SK-N-SH (cell line): ENCODE measurements around the gene UBXN10. TPM values are rescaled to one million over a fixed set of nuclear protein-coding genes. Genes with fewer than 3 reads are reported as not detected.

Experiments used
- CTCF ChIA-PET: fragments of 300-600, 350-600 bp; formaldehyde crosslinking; extraction: SDS; loops from one replicate; lab custom pipeline; 2021; lab: Yijun Ruan, JAX
- POLR2A ChIA-PET: fragments of 350-600 bp; sonication (Branson Sonifier 250); formaldehyde crosslinking; extraction: SDS; loops from one replicate; lab custom pipeline; 2020; ENCODE audit warnings: antibody characterized with exemption, inconsistent platforms; lab: Yijun Ruan, JAX
- DNase-seq: peaks from one replicate; pipeline ENCODE4 v3.0.0; 2012
- H2AFZ ChIP-seq: fragments of 200-600 bp; sonication (generic); 2 replicates; pipeline ENCODE4 v1.8.1; 2016; ENCODE audit warnings: antibody characterized with exemption, mild to moderate bottlenecking, low read depth
- H3F3A ChIP-seq: fragments of 200-600 bp; sonication (generic); replicated peaks from 2 replicates; pipeline ENCODE3; 2016; ENCODE audit warnings: antibody characterized with exemption, mild to moderate bottlenecking; ENCODE audit not compliant: insufficient read depth
- H3K27ac ChIP-seq, 2 experiments: fragments of 200-500 bp in 1 of 2; fragments of 200-600 bp in 1 of 2; sonication (Bioruptor generic) in 1 of 2; sonication (generic), shearing (Covaris generic) in 1 of 2; 2 replicates each; pipeline versions ENCODE4 v1.5.1 to v1.6.1; 2014 to 2016; ENCODE audit warnings: low read depth in 2 of 2, inconsistent platforms in 1 of 2, low read length in 1 of 2, mild to moderate bottlenecking in 1 of 2, mixed read lengths in 1 of 2
- H3K27me3 ChIP-seq: fragments of 200-600 bp; sonication (generic), shearing (Covaris generic); 2 replicates; pipeline ENCODE4 v1.6.1; 2016; ENCODE audit warnings: mixed run types; ENCODE audit not compliant: insufficient read depth
- H3K36me3 ChIP-seq, 2 experiments: fragments of 200-500 bp in 1 of 2; fragments of 200-600 bp in 1 of 2; sonication (Bioruptor generic) in 1 of 2; sonication (generic) in 1 of 2; replicated peaks in 1 of 2; 2 replicates each; pipeline versions ENCODE3 to v1.5.1; 2014 to 2016; ENCODE audit warnings: low read length in 1 of 2, mild to moderate bottlenecking in 1 of 2; ENCODE audit not compliant: insufficient read depth in 2 of 2, control insufficient read depth in 1 of 2
- H3K4me1 ChIP-seq, 2 experiments: fragments of 200-500 bp in 1 of 2; fragments of 200-600 bp in 1 of 2; sonication (Bioruptor generic) in 1 of 2; sonication (generic), shearing (Covaris generic) in 1 of 2; 2 replicates each; pipeline versions ENCODE4 v1.5.1 to v1.6.1; 2014 to 2016; ENCODE audit warnings: low read depth in 1 of 2, low read length in 1 of 2, mixed run types in 1 of 2; ENCODE audit not compliant: insufficient read depth in 2 of 2, control insufficient read depth in 1 of 2
- H3K4me2 ChIP-seq: fragments of 200-600 bp; sonication (generic), shearing (Covaris generic); 2 replicates; pipeline ENCODE4 v1.6.1; 2017; ENCODE audit warnings: mixed run types
- H3K4me3 ChIP-seq, 2 experiments: fragments of 200-500 bp in 1 of 2; fragments of 200-600 bp in 1 of 2; sonication (Bioruptor generic) in 1 of 2; sonication (generic), shearing (Covaris generic) in 1 of 2; 2 replicates each; pipeline versions ENCODE4 v1.5.1 to v1.8.1; 2014 to 2016; ENCODE audit warnings: low read depth in 2 of 2, inconsistent platforms in 1 of 2, low read length in 1 of 2, mild to moderate bottlenecking in 1 of 2, mixed read lengths in 1 of 2, moderate library complexity in 1 of 2
- H3K79me2 ChIP-seq: fragments of 200-600 bp; sonication (generic); 2 replicates; pipeline ENCODE4 v1.8.1; 2017; ENCODE audit warnings: mild to moderate bottlenecking; ENCODE audit not compliant: insufficient read depth
- H3K9ac ChIP-seq: fragments of 200-600 bp; sonication (generic); 2 replicates; pipeline ENCODE4 v1.6.1; 2017; ENCODE audit warnings: mixed run types
- H3K9me2 ChIP-seq: fragments of 200-600 bp; sonication (generic); 2 replicates; pipeline ENCODE4 v1.6.1; 2017; ENCODE audit warnings: mixed run types
- H3K9me3 ChIP-seq: fragments of 200-600 bp; sonication (generic); 2 replicates; pipeline ENCODE4 v1.6.1; 2017; ENCODE audit warnings: mixed run types, mild to moderate bottlenecking, moderate library complexity
- H4K20me1 ChIP-seq: fragments of 200-600 bp; sonication (generic); 2 replicates; pipeline ENCODE4 v1.6.1; 2017; ENCODE audit warnings: mild to moderate bottlenecking, mixed run types; ENCODE audit not compliant: insufficient read depth
- CHD2 ChIP-seq: fragments of 150-350 bp; IDR thresholded peaks from 2 replicates; pipeline ENCODE4 v1.6.1; 2018; ENCODE audit warnings: low read length; ENCODE audit not compliant: partially characterized antibody
- CTCF ChIP-seq: fragments of 200-600 bp; sonication (generic); IDR thresholded peaks from 2 replicates; pipeline ENCODE4 v1.6.1; 2017; ENCODE audit warnings: antibody characterized with exemption, mild to moderate bottlenecking, moderate library complexity
- EP300 ChIP-seq, 2 experiments: IDR thresholded peaks; 2 replicates each; pipeline versions ENCODE4 v1.4.0 to v1.6.1; 2012; ENCODE audit warnings: borderline replicate concordance in 1 of 2, low read depth in 1 of 2, low read length in 1 of 2
- FOXJ3 ChIP-seq: sonication (generic); formaldehyde crosslinking; IDR thresholded peaks from 2 replicates; pipeline ENCODE4 v1.5.1; 2020; ENCODE audit warnings: mild to moderate bottlenecking, missing genetic modification reagents
- FOXM1 ChIP-seq: IDR thresholded peaks from 2 replicates; pipeline ENCODE4 v1.4.0; 2012; ENCODE audit warnings: low read depth, mild to moderate bottlenecking
- GABPA ChIP-seq: IDR thresholded peaks from 2 replicates; pipeline ENCODE4 v1.4.0; 2012; ENCODE audit warnings: low read depth, mild to moderate bottlenecking
- GATA2 ChIP-seq: sonication (generic); formaldehyde crosslinking; IDR thresholded peaks from 2 replicates; pipeline ENCODE4 v1.5.0; 2020; ENCODE audit warnings: mild to moderate bottlenecking, missing genetic modification reagents
- IRF3 ChIP-seq: fragments of 150-350 bp; IDR thresholded peaks from 2 replicates; pipeline ENCODE4 v1.6.1; 2016; ENCODE audit warnings: mild to moderate bottlenecking, low read depth, low read length
- JUND ChIP-seq: IDR thresholded peaks from 2 replicates; pipeline ENCODE4 v1.4.0; 2012
- MEF2A ChIP-seq: IDR thresholded peaks from 2 replicates; pipeline ENCODE4 v1.4.0; 2012; ENCODE audit warnings: low read depth, borderline replicate concordance
- POLR2AphosphoS5 ChIP-seq: IDR thresholded peaks from 2 replicates; pipeline ENCODE4 v1.6.1; 2012; ENCODE audit warnings: low read depth, low read length
- RAD21 ChIP-seq: IDR thresholded peaks from 2 replicates; pipeline ENCODE4 v1.6.1; 2012; ENCODE audit warnings: mild to moderate bottlenecking, low read length
- RCOR1 ChIP-seq: fragments of 150-350 bp; IDR thresholded peaks from 2 replicates; pipeline ENCODE4 v1.6.1; 2017; ENCODE audit warnings: antibody characterized with exemption, low read length
- RFX5 ChIP-seq: IDR thresholded peaks from 2 replicates; pipeline ENCODE4 v1.6.1; 2012; ENCODE audit warnings: mild to moderate bottlenecking, improper control_type of control experiment, low read length
- RXRA ChIP-seq: IDR thresholded peaks from 2 replicates; pipeline ENCODE4 v1.4.0; 2012; ENCODE audit warnings: low read depth, mild to moderate bottlenecking, borderline replicate concordance
- WGBS: methylation state at CpG from one replicate; pipeline ENCODE4 v1.1.6; 2017; ENCODE audit warnings: low lambda C conversion rate; 5-methylcytosine and 5-hydroxymethylcytosine counted together
- polyA plus RNA-seq, 3 experiments: library from polyadenylated mRNA; depleted of rRNA; stranded (reverse); fragments of >200 nt; gene quantifications; 2 replicates each; pipeline ENCODE4 v1.2.3, GENCODE V29; 2012

Gene UBXN10
- polyA plus RNA-seq, 1 of the 3 experiments (the other 2 are of a cell fraction): not detected

DNA sequence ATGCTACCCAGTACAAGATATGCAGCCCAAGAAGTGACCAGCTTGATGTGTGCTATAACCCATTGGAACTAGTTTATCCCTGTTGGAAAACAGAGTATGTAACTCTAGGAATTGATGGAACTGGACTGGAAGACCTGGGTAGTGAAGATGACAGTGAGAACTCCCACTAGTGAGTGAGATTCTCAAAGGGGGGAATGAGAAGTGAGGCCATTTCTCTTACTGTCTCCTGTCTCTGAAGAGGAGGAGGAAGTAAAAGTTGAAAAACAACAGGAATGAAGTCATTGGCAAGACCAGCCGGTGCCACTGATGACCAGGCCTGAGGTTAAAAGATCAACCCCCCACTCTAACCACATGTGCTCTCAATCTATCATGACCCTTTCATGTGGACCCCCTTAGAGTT lies 25.9 kb upstream of the UBXN10 start:
- Histone ChIP-seq H3F3A (no peaks in the 10 kb centered on the region), H3K4me2 (no peak overlapping the region), H3K27me3 (no peaks in the 10 kb centered on the region), H3K9me2 (no peaks in the 10 kb centered on the region), H3K9me3 (no peaks in the 10 kb centered on the region), H3K27ac (no peak overlapping the region), H3K79me2 (no peaks in the 10 kb centered on the region), H3K9ac (no peak overlapping the region), H3K4me1 (no peaks in the 10 kb centered on the region), H4K20me1 (no peaks in the 10 kb centered on the region), H3K4me3 (no peak overlapping the region), H2AFZ (no peak overlapping the region), H3K36me3 (no peaks in the 10 kb centered on the region)
- TF ChIP-seq GABPA (no peak), RCOR1 (no peak), MEF2A (no peak), EP300 (IDR thresholded peaks at IDR 0.05; ENCODE audit: borderline replicate concordance in 1 of 2, low read depth in 1 of 2, low read length in 1 of 2) (no peak), POLR2AphosphoS5 (no peak), GATA2 (CRISPR knock-in tag) (no peak), RFX5 (no peak), JUND (no peak), RAD21 (no peak), CTCF (no peak), CHD2 (no peak), RXRA (no peak), IRF3 (no peak)
- ChIA-PET POLR2A (no interaction called here), CTCF (interaction anchor here (1.1 to 17.8 kb wide), 3 partner anchors 53 to 244 kb away, joined by 5 to 243 read pairs (median 6); partner anchors contain the start of gene PLA2G2E)
- WGBS: 0% methylated on average over 1 of the region's 1 CpG
- no peak for DNase-seq

- Histone ChIP-seq H3K27me3 (no peaks in the 10 kb centered on the region; the same call in 1 of the 2 replicates), H3K9ac (no peak overlapping the region), H3K36me3 (no peaks in the 10 kb centered on the region), H3F3A (no peaks in the 10 kb centered on the region), H4K20me1 (no peaks in the 10 kb centered on the region), H3K27ac (no peak overlapping the region), H3K79me2 (no peaks in the 10 kb centered on the region), H3K9me2 (no peaks in the 10 kb centered on the region), H3K9me3 (no peaks in the 10 kb centered on the region), H3K4me2 (no peak overlapping the region), H3K4me3 (no peak overlapping the region), H2AFZ (no peak overlapping the region), H3K4me1 (no peaks in the 10 kb centered on the region; a peak in 1 of 4 replicates)
- TF ChIP-seq FOXJ3 (CRISPR knock-in tag) (no peak), FOXM1 (no peak)
- 65% methylated on average over 15 of the region's 15 CpGs for WGBS
- DNase-seq: no peak
- ChIA-PET CTCF (interaction anchor here (1.0 to 8.5 kb wide), 11 partner anchors 9 to 329 kb away, joined by 3 to 75 read pairs (median 5); no protein-coding TSS in a partner anchor), POLR2A (no interaction called here)
Measured at GRCh38 chr1:20164694-20165202, 21.1 kb upstream of the UBXN10 start.
